Measurements from ENCODE around the gene MAP1A. TPM values are rescaled to one million over a fixed set of nuclear protein-coding genes. Genes with fewer than 3 reads are reported as not detected.

The MAP1A gene
- 1 to 10 TPM; 1.3 TPM for total RNA-seq

DNA sequence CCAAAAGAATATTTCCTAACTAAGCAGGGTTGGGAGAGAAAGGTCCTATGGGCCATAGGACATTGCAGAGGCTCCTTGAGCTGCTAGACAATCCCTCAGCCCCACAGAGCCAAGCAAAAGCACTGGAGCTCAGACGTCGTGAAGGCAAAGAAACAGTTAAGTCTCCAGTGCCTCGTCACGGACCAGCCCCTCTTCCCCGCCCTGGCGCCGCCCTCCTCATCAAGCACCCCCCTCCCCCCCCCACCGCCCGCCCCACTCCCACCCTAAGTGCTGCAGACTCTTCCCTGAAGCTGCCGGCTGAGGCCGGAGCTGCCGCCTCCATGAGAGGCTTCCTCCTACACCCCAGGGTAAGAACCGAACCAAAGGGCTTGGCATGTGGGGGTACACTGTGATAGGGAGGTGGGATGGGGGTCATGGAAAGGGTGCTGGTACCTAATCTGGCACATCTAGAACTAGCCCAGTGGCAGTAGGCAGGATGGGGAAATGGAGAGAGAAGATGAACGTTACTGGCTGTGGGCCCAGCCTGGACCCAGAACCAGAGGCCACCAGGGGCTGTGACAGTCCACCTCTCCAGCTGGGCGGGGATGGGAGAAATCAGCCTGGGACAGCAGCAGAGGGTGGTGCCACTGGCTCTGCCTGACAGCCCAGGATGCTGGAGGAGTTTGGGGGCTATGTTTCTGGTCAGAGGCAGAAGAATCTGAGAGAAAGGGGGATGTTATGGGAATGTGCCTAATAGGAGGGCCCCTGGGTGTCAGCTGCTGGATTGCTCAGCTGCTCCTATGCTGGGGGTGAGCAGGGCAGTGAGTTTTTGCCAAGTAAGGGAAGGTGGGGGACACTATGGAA lies at the start of gene MAP1A:
Gene MAP1A, plus strand, starts transcription at position 255 of the 843 bp plus-strand sequence. CDS start 3,866 bp downstream, outside the sequence.
- H3K36me3 Mint-ChIP-seq (ENCODE audit: low read depth) = no peaks in the 10 kb centered on the region
- peaks cover 22% of the 10 kb centered on the region for H3K27me3 Mint-ChIP-seq
- no peak for DNase-seq
- H3K9me3 Mint-ChIP-seq (ENCODE audit: low read depth) = no peaks in the 10 kb centered on the region
- ChIA-PET POLR2A (no interaction called here), CTCF (interaction anchor here (0.7 kb wide), 1 partner anchor 23 kb away, joined by 3 read pairs; no protein-coding TSS in a partner anchor)
- peak within 1 kb of the TSS; percentile 50 for H3K4me3 Mint-ChIP-seq
- intact Hi-C loops (cut with DNase I, micrococcal nuclease) = loop anchor here (5.0 to 10.0 kb wide), 2 partner anchors 35 to 257 kb away; partner anchors contain the start of gene ELL3 (in 1 of the 2)
- H3K4me1 Mint-ChIP-seq = peaks cover 24% of the 10 kb centered on the region
- H3K27ac Mint-ChIP-seq = peak within 1 kb of the TSS; percentile 45
- no peak for ATAC-seq

DNA sequence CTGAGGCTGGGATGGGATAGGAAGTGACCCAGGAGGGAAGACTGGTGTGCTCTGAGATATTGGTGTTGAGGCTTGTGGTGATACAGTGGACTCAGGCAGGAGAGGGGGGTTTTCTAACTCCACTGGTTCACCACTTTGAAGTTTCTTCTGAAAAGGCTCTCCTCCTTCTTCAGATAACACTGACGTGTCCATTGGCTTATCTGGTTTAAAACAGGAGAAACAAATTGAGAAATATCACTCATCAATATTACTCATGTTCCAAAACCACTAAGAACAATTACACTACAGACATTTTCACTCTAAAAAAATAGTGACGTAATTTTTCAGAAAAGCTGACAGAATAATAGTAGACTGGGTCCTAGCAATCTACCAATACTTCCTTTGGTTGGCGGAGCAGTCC lies 47.5 kb upstream of the MAP1A start:
- Mint-ChIP-seq H3K4me1 (peaks cover 2% of the 10 kb centered on the region), H3K9me3 (ENCODE audit: low read depth) (no peaks in the 10 kb centered on the region), H3K36me3 (ENCODE audit: low read depth) (peaks cover 45% of the 10 kb centered on the region), H3K4me3 (no peak overlapping the region), H3K27ac (no peak overlapping the region), H3K27me3 (no peaks in the 10 kb centered on the region)
- ChIA-PET POLR2A (no interaction called here), CTCF (interaction anchor here (1.0 kb wide), 1 partner anchor 29 kb away, joined by 3 read pairs; no protein-coding TSS in a partner anchor)
- intact Hi-C loops (cut with DNase I, micrococcal nuclease) = no loop called here
- ATAC-seq (peak; percentile 68), DNase-seq (no peak)

DNA sequence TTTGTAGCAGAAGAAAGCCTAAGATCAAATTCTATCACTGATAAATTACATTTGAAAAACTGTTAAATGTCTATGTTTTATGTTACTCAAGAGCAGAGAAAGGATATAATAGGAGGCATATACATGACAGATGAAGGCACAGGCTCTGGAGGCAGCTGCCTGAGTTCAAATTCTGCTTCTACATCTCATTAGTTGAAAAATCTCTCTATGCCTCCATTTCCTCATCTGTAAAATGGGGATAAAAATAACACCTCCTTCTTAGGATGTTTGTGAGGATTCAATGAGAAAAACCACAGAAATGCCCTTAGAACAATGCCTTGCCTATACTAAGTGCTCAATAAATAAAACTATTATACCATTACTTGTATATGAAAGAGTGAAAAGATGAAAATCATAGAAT lies 45.4 kb upstream of the MAP1A start:
- CTCF ChIA-PET = interaction anchor here (1.0 kb wide), 1 partner anchor 43 kb away, joined by 3 read pairs; no protein-coding TSS in a partner anchor
- H3K36me3 Mint-ChIP-seq (ENCODE audit: low read depth) = peaks cover 47% of the 10 kb centered on the region

DNA sequence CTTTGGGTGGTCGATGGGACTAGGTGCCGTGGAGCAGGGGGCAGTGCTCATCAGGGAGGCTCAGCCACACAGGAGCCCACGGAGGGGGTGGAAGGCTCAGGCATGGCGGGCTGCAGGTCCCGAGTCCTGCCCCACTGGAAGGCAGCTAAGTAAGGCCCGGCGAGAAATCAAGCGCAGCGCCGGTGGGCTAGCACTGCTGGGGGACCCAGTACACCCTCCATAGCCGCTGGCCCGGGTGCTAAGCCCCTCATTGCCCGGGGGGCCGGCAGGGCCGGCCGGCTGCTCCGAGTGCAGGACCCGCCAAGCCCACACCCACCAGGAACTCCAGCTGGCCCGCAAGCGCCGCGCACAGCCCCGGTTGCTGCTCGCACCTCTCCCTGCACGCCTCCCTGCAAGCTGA lies 43.5 kb upstream of the MAP1A start:
- Mint-ChIP-seq H3K4me3 (no peak overlapping the region), H3K36me3 (ENCODE audit: low read depth) (peaks cover 57% of the 10 kb centered on the region), H3K27me3 (no peaks in the 10 kb centered on the region), H3K27ac (no peak overlapping the region), H3K9me3 (ENCODE audit: low read depth) (no peaks in the 10 kb centered on the region), H3K4me1 (peaks cover 2% of the 10 kb centered on the region)
- POLR2A ChIA-PET = no interaction called here
- ATAC-seq = no peak
- DNase-seq = no peak
- intact Hi-C loops (cut with DNase I, micrococcal nuclease) = no loop called here
- CTCF ChIA-PET = no interaction called here

More for the DNA sequence above, 45.4 kb upstream of the MAP1A start:
- no peak overlapping the region for H3K27ac Mint-ChIP-seq
- POLR2A ChIA-PET = no interaction called here
- ATAC-seq (no peak), DNase-seq (no peak)
- H3K4me3 Mint-ChIP-seq = no peak overlapping the region
- peaks cover 2% of the 10 kb centered on the region for H3K4me1 Mint-ChIP-seq
- no peaks in the 10 kb centered on the region for H3K9me3 Mint-ChIP-seq (ENCODE audit: low read depth)
- intact Hi-C loops (cut with DNase I, micrococcal nuclease) = no loop called here
- no peaks in the 10 kb centered on the region for H3K27me3 Mint-ChIP-seq

DNA sequence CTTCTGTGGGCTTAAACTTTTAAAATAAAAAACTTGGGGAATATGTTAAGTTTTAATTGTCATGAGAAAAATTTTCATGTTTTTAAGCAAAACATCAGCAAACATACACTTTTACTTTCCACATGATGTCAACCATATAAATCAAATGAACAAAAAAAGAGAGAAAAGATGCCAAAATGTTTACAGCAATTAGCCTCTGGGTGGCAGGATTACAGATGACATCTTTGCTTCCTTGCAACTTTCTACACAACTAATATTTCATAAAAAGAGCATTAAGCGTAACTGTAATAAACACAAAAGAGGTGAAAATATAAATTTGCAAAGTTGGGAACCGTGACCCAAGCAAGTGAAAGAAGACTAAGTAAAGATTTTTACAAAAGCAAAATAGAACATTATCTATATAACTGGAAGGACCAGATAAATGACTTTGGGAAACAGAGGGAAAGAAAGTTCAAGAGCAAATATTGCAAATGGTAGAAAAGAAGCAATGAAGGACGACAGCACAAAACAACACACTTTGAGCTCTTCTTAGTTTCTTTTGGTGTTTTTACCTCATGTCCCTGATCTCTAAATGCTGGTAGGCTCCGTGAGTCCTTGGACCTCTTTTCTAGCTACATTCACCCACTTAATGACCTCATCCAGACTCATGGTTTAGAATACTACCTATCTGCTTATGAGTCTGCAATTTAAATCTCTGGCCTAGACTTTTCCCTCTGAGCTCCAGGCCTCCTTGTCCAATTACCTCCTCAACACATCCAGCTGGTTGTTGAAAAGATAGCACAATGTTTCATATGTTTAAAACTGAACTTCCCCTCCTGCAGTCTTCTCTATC lies 33.9 kb upstream of the MAP1A start:
- no peak overlapping the region for H3K4me3 Mint-ChIP-seq
- H3K27ac Mint-ChIP-seq = no peak overlapping the region
- POLR2A ChIA-PET = interaction anchor here (0.5 kb wide), 1 partner anchor 21 kb away, joined by 3 read pairs; no protein-coding TSS in a partner anchor
- no peaks in the 10 kb centered on the region for H3K9me3 Mint-ChIP-seq (ENCODE audit: low read depth)
- no peak for DNase-seq
- no peaks in the 10 kb centered on the region for H3K27me3 Mint-ChIP-seq
- no peak for ATAC-seq
- peaks cover 21% of the 10 kb centered on the region for H3K36me3 Mint-ChIP-seq (ENCODE audit: low read depth)
- CTCF ChIA-PET = interaction anchor here (0.7 to 1.4 kb wide), 4 partner anchors 10 to 42 kb away, joined by 3 to 6 read pairs (median 4); partner anchors contain the start of gene TP53BP1
- intact Hi-C loops (cut with DNase I, micrococcal nuclease) = loop anchor here in 1 of 2 experiments (5.0 kb wide), 1 partner anchor 34 kb away; the partner anchor contains the start of gene MAP1A
- H3K4me1 Mint-ChIP-seq = peaks cover 4% of the 10 kb centered on the region

- H3K27ac Mint-ChIP-seq = no peak overlapping the region
- ChIA-PET CTCF (interaction anchor here (0.6 to 1.4 kb wide), 3 partner anchors 9 to 56 kb away, joined by 3 to 6 read pairs (median 4); partner anchors contain the start of gene TP53BP1), POLR2A (no interaction called here)
Measured at GRCh38 chr15:43484455-43484854, 33.0 kb upstream of the MAP1A start.

GRCh38 chr15:43487271-43487895 lies 30.0 kb upstream of the MAP1A start:
- ChIA-PET CTCF (interaction anchor here (0.6 kb wide), 1 partner anchor 14 kb away, joined by 4 read pairs; no protein-coding TSS in a partner anchor), POLR2A (no interaction called here)
- Mint-ChIP-seq H3K4me1 (peaks cover 24% of the 10 kb centered on the region), H3K27ac (no peak overlapping the region), H3K9me3 (ENCODE audit: low read depth) (no peaks in the 10 kb centered on the region), H3K4me3 (no peak overlapping the region), H3K27me3 (no peaks in the 10 kb centered on the region), H3K36me3 (ENCODE audit: low read depth) (peaks cover 29% of the 10 kb centered on the region)
- intact Hi-C loops (cut with DNase I, micrococcal nuclease) = no loop called here
- ATAC-seq = no peak
- DNase-seq = no peak

More at GRCh38 chr15:43484455-43484854, 33.0 kb upstream of the MAP1A start:
- H3K4me1 Mint-ChIP-seq = peaks cover 11% of the 10 kb centered on the region
- H3K9me3 Mint-ChIP-seq (ENCODE audit: low read depth) = no peaks in the 10 kb centered on the region
- DNase-seq (no peak), ATAC-seq (no peak)
- H3K4me3 Mint-ChIP-seq = no peak overlapping the region
- H3K27me3 Mint-ChIP-seq = no peaks in the 10 kb centered on the region
- intact Hi-C loops (cut with DNase I, micrococcal nuclease) = loop anchor here in 1 of 2 experiments (5.0 kb wide), 1 partner anchor 33 kb away; the partner anchor contains the start of gene MAP1A
- H3K36me3 Mint-ChIP-seq (ENCODE audit: low read depth) = peaks cover 18% of the 10 kb centered on the region

DNA sequence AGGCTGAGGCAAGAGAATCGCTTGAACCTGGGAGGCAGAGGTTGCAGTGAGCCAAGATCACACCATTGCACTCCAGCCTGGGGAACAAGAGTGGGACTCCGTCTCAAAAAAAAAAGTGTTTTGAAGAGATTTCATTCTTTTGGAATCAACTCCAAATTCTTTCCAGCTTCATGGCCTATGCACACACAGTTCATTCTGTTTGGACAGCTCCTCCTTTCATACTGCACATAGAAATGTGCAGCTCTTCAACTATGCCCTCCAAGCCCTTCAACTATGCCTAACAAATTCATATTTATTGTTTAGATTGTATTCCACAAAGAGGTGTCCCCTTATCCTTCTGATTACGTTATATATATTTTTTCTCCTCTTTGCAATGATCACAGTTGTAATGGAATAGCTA lies 28.6 kb upstream of the MAP1A start:
- Mint-ChIP-seq H3K27ac (no peak overlapping the region), H3K4me1 (peaks cover 26% of the 10 kb centered on the region), H3K36me3 (ENCODE audit: low read depth) (peaks cover 31% of the 10 kb centered on the region), H3K4me3 (no peak overlapping the region), H3K27me3 (no peaks in the 10 kb centered on the region), H3K9me3 (ENCODE audit: low read depth) (no peaks in the 10 kb centered on the region)
- ChIA-PET CTCF (interaction anchor here (0.7 kb wide), 1 partner anchor 26 kb away, joined by 3 read pairs; no protein-coding TSS in a partner anchor), POLR2A (interaction anchor here (1.1 kb wide), 1 partner anchor 22 kb away, joined by 3 read pairs; no protein-coding TSS in a partner anchor)
- ATAC-seq = no peak
- no peak for DNase-seq
- intact Hi-C loops (cut with DNase I, micrococcal nuclease) = no loop called here

- no peak for ATAC-seq
- DNase-seq = no peak
- Mint-ChIP-seq H3K36me3 (ENCODE audit: low read depth) (peaks cover 31% of the 10 kb centered on the region), H3K4me3 (no peak overlapping the region), H3K4me1 (peaks cover 27% of the 10 kb centered on the region), H3K27ac (no peak overlapping the region), H3K9me3 (ENCODE audit: low read depth) (no peaks in the 10 kb centered on the region), H3K27me3 (no peaks in the 10 kb centered on the region)
- POLR2A ChIA-PET = interaction anchor here (1.1 kb wide), 1 partner anchor 22 kb away, joined by 3 read pairs; no protein-coding TSS in a partner anchor
- intact Hi-C loops (cut with DNase I, micrococcal nuclease) = no loop called here
- CTCF ChIA-PET = interaction anchor here (0.7 kb wide), 1 partner anchor 25 kb away, joined by 3 read pairs; no protein-coding TSS in a partner anchor
Measured at GRCh38 chr15:43489191-43489590, 28.2 kb upstream of the MAP1A start.

DNA sequence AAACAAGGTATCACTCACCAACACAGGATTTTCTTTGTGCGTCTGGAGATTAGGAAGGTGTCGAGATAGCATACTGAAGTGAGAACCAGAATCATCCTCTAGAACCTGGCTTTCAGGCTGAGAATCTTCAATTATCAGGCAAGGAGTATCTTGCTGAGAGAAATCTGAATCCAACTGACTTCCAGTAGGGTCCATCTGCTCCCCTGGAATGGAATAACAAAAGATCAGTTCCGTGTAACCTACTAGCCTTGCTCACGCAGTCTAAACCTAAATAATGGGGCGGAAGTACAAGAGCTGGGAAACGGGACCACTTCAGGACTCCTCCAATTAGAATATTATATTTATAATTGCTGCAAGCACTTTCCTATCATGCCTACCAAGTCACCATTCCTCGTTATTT lies 25.1 kb upstream of the MAP1A start:
- ChIA-PET CTCF (interaction anchor here (2.0 kb wide), 1 partner anchor 20 kb away, joined by 11 read pairs; no protein-coding TSS in a partner anchor), POLR2A (interaction anchor here (0.7 kb wide), 1 partner anchor 14 kb away, joined by 3 read pairs; no protein-coding TSS in a partner anchor)
- H3K4me3 Mint-ChIP-seq = peak overlapping the region; percentile 81
- no peaks in the 10 kb centered on the region for H3K27me3 Mint-ChIP-seq
- DNase-seq (no peak), ATAC-seq (no peak)
- H3K27ac Mint-ChIP-seq = peak overlapping the region; percentile 93
- intact Hi-C loops (cut with DNase I, micrococcal nuclease) = loop anchor here (2.0 to 5.0 kb wide), 3 partner anchors 255 to 385 kb away; partner anchors contain the start of genes PDIA3 (in 2 of the 2) and UBR1 (in 1 of the 2)
- no peaks in the 10 kb centered on the region for H3K9me3 Mint-ChIP-seq (ENCODE audit: low read depth)
- H3K4me1 Mint-ChIP-seq = peaks cover 30% of the 10 kb centered on the region
- peaks cover 25% of the 10 kb centered on the region for H3K36me3 Mint-ChIP-seq (ENCODE audit: low read depth)

All from activated CD4-positive, alpha-beta T cell treated with anti-CD3 and anti-CD28 coated beads for 36 hours (primary cell).